ENCODE results near the gene ANAPC16.
"Not testable (repeated sequence)": the region's sequence is repeated elsewhere in the genome, so short reads cannot be mapped to it uniquely, and the experiment has no call there.

ANAPC16 gene

GRCh38 chr10:72267819-72268399 lies 52.1 kb downstream of the ANAPC16 start:
- TF ChIP-seq TSHZ2 (CRISPR knock-in tag; IDR thresholded peaks at IDR 0.05) (no peak), ARNTL (CRISPR knock-in tag; IDR thresholded peaks at IDR 0.05; ENCODE audit: borderline replicate concordance, low read depth) (no peak), RARB (CRISPR knock-in tag; IDR thresholded peaks at IDR 0.05) (no peak), CSRNP3 (CRISPR knock-in tag; IDR thresholded peaks at IDR 0.05) (no peak), POU6F1 (CRISPR knock-in tag; IDR thresholded peaks at IDR 0.05; ENCODE audit: borderline replicate concordance, low read depth) (no peak), PPARA (CRISPR knock-in tag; IDR thresholded peaks at IDR 0.05; ENCODE audit: borderline replicate concordance) (no peak), CREB5 (CRISPR knock-in tag; IDR thresholded peaks at IDR 0.05; ENCODE audit: low read depth) (no peak), ZFP3 (CRISPR knock-in tag; IDR thresholded peaks at IDR 0.05) (no peak)
- no peak for ATAC-seq

GRCh38 chr10:72268475-72269200 lies 52.8 kb downstream of the ANAPC16 start:
- ATAC-seq, result not testable (repeated sequence)

GRCh38 chr10:72270607-72271281 lies 54.9 kb downstream of the ANAPC16 start:
- ATAC-seq, result no peak
- TF ChIP-seq ZFP30 (CRISPR knock-in tag; IDR thresholded peaks at IDR 0.05) (no peak), ZFP3 (CRISPR knock-in tag; IDR thresholded peaks at IDR 0.05) (no peak), ESRRG (CRISPR knock-in tag; IDR thresholded peaks at IDR 0.05) (no peak), CSRNP3 (CRISPR knock-in tag; IDR thresholded peaks at IDR 0.05) (no peak), TSHZ2 (CRISPR knock-in tag; IDR thresholded peaks at IDR 0.05) (no peak), ZNF8 (CRISPR knock-in tag; IDR thresholded peaks at IDR 0.05) (no peak), POU6F1 (CRISPR knock-in tag; IDR thresholded peaks at IDR 0.05; ENCODE audit: borderline replicate concordance, low read depth) (no peak), RARB (CRISPR knock-in tag; IDR thresholded peaks at IDR 0.05) (no peak), OSR1 (CRISPR knock-in tag; IDR thresholded peaks at IDR 0.05) (no peak), TCF4 (CRISPR knock-in tag; IDR thresholded peaks at IDR 0.05; ENCODE audit: borderline replicate concordance) (no peak), CSDC2 (CRISPR knock-in tag; IDR thresholded peaks at IDR 0.05) (no peak), TOX (CRISPR knock-in tag; IDR thresholded peaks at IDR 0.05; ENCODE audit: borderline replicate concordance) (no peak), GLIS3 (CRISPR knock-in tag; IDR thresholded peaks at IDR 0.05) (no peak), ARNTL (CRISPR knock-in tag; IDR thresholded peaks at IDR 0.05; ENCODE audit: borderline replicate concordance, low read depth) (no peak), ZNF565 (CRISPR knock-in tag; conservative IDR thresholded peaks at IDR 0.05; ENCODE audit: low read depth) (no peak), ISL1 (CRISPR knock-in tag; IDR thresholded peaks at IDR 0.05) (no peak), ZNF70 (CRISPR knock-in tag; IDR thresholded peaks at IDR 0.05) (no peak), CREB5 (CRISPR knock-in tag; IDR thresholded peaks at IDR 0.05; ENCODE audit: low read depth) (no peak)

Measured in SK-N-SH treated with all-trans-retinoic acid at 6 μM for 48 hours (cell line).